Stimulated activated CD4-positive, alpha-beta T cell treated with anti-CD3 and anti-CD28 coated beads, Interleukin-15, amount 100 ng/mL, for 24 hours (primary cell): Measurements from ENCODE around the gene TRANK1.
"Not testable (repeated sequence)": the region's sequence is repeated elsewhere in the genome, so short reads cannot be mapped to it uniquely, and the experiment has no call there.

ENCODE experiments used
- DNase-seq: peaks from one replicate; pipeline ENCODE4 v3.0.0-alpha.2; 2020

The TRANK1 gene

DNA sequence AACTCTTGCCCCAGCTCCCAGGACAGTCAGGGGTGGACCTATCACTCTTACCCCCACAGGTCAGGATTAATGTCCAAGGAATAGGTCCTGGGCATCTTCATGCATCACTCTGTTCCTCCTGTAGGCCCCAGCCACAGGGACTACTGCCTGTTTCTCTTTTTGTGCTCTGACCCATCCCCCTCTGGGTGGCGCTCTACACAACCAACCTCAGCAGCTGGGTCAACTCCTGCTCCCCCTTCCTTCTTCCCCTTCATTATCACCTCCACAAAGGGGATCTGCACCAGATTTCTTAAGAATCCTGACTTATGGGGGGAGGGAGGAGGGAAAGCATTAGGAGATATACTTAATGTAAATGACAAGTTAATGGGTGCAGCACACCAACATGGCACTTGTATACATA lies 12.2 kb upstream of the TRANK1 start:
- DNase-seq = no peak

- no peak for DNase-seq
Measured at GRCh38 chr3:36956155-36956554, 11.3 kb upstream of the TRANK1 start.

- DNase-seq = no peak
Measured at GRCh38 chr3:36954452-36955134, 9.7 kb upstream of the TRANK1 start.

- DNase-seq = not testable (repeated sequence)
Measured at GRCh38 chr3:36947814-36948213, 3.0 kb upstream of the TRANK1 start.

GRCh38 chr3:36945333-36945980 lies 603 bp upstream of the TRANK1 start:
- DNase-seq = no peak

GRCh38 chr3:36944012-36944640 lies 728 bp downstream of the TRANK1 start:
- DNase-seq = peak; percentile 60

DNA sequence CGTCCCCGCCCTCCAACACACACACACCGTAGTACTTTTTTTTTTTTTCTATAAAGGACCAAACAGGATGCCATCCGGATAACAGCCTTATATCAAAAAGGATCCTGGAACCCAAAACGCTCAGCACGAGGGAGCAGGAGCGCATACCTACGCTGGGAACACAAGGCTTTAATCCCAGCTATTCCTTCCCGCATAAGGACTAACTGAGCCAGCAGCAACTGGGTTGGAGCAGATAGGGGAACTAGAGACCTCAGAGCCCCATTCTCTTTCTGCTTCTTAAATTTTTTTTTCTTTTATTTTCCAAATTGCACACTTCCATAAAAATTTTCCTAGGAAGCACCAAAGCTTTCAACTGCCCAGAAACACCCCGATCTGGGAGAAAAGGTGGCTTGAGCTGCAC lies 1.3 kb downstream of the TRANK1 start:
- no peak for DNase-seq

DNA sequence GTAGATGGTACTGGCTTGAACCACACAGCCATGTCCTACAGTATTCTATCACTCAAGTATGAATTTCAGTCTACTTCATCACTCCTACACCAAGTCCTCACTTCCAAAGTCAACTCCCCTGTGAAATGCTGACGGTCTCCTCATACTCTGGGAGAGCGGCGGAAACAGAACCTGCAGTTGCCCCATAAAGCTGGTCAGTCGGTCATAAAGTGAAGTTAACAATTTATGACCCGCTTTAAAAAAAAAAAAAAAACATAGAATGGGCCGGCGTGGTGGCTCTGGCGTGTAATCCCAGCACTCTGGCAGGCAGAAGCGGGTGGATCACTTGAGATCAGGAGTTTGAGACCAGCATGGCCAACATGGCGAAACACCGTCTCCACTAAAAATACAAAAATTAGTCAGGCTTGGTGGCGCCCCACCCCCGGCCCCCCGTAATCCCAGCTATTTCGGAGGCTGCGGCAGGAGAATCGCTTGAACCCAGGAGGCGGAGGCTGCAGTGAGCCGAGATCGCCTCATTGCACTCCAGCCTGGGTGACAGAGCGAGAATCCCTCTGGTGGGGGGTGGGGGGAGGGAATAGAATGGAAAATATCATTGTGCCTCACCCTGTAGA lies 2.1 kb downstream of the TRANK1 start:
- DNase-seq = no peak

DNA sequence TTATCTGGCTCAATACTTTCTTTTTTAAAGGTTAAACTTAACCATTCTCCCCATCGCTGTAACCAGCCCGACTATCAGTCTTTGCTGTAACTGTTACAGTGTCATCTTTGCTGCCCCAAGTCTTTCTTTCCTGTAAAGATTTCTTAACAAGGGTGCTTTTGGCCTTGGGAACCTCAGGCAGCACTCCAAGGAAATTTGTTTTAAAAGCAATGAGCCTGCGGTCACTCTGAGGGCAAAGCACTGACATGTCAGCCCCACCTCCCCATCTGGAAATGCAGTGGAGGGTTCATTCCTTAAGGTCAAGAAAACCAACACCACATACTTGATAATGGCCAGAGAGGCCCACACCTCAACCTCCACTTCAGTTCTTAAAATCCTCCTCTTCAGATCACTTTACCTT lies 3.2 kb downstream of the TRANK1 start:
- DNase-seq = no peak

GRCh38 chr3:36941162-36941561 lies 3.7 kb downstream of the TRANK1 start:
- no peak for DNase-seq

GRCh38 chr3:36937492-36937891 lies 7.4 kb downstream of the TRANK1 start:
- DNase-seq = no peak

DNA sequence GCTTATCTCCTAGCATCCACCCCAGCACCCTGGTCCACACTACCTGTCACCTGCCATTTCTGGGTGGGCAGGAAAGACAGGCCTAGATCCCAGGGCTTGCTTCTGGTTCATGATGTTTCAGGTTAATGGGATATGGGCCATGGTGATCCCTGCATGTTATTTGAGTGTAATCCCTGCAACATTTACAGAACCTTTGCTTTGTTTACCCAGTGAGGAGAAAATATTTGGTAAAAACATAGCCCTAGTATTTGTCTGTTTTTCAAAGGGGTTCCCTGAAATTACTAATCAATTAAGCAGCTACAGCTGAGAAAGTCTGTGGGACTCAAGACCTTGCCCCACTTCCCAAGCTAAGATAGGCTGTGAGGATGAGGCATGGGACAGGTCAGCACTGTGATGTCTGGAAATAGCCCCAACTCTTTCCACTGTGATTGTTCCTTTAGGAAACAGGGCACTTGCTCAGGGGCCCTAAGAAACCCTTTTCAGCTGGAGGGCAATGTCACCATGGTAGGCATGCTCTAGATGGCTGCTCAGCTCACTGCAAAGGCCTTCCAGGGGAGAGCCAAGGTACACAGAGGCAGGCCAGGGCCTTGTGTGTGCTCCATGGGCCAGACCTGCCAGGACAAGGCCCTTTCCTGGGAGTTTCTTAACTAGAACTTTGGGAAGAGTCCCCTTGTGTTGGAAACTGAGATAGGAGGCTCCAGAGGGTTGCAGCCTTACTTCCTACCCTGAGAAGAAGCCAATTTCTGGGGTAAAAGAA lies 11.1 kb downstream of the TRANK1 start:
- no peak for DNase-seq

DNA sequence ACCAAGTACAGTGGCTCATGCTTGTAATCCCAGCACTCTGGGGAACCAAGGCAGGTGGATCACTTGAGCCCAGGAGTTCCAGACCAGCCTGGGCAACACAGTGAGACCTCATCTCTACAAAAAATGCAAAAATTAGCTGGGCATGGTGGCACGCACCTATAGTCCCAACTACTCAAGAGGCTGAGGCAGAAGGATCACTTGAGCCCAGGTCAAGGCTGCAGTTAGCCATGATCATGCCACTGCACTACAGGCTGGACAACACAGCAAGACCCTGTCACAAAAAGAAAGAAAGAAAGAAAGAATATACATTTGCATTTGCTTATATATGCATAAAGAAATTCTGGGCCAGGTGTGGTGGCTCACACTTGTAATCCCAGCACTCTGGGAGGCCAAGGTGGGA lies 13.4 kb downstream of the TRANK1 start:
- DNase-seq = not testable (repeated sequence)

GRCh38 chr3:36928220-36928619 lies 16.6 kb downstream of the TRANK1 start:
- no peak for DNase-seq

DNA sequence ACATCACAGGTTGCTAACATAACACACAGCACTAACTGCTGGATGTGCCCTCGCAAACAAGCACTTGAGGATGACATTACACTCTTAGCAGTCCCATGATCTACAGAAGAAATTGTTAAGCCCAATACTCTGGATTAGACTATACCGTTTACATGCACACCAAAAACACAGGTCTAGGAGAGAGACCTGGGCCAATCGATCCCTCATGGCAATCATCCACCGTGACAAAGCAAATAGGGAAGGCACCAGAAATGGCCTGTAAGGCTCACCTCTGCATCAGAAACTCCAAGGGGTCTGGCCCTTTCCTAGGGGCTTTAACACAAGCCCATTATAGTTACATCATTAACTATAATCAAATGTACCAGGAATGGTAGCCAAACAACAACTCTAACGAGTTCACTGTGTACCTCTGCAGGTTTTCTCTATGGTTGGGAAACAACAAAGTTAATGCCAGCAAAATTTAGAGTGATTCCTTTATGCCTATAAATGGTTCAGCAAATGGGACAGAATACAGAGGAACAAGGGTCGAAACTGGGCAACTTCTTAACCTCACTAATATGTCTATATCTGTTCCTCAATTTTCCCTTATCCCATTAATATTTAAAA lies 18.5 kb downstream of the TRANK1 start:
- no peak for DNase-seq

DNA sequence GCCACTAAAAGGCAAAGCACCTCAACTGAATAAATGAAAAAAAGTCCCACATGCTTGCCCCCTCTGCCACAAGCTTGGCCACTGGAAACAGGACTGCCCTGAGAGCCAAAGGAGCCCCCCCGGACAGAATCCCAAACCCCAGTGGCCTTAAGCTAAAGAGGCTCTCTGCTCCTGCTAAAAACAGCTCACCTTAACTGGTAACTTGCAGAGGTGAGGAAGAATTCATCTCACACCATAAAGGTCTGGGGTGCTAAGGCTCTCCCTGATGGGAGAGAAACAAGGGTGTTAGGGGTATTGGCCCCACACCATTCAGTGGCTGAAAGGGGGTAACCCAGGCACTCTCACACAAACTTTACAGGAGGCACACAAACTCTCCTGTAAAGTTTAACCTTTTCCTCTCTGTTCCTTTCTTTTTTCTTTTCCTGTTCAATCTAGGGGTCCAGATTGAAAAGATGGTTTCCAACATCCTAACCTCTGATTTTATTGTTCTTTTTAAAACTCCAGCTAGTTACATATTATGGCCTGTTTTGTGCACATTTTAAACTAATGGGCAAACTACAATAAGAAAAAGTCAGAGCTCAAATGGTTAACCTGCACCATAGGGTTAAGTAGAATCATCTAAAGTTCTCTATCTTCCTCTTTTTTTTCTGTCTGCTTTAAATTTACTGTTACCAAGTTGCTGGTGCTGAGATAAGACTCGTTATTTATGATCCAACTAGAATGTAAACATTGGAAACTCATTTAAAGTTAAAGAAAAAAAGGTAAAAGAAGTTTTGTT lies 19.9 kb downstream of the TRANK1 start:
- no peak for DNase-seq

- DNase-seq = no peak
Measured at GRCh38 chr3:36923981-36924743, 20.7 kb downstream of the TRANK1 start.

DNA sequence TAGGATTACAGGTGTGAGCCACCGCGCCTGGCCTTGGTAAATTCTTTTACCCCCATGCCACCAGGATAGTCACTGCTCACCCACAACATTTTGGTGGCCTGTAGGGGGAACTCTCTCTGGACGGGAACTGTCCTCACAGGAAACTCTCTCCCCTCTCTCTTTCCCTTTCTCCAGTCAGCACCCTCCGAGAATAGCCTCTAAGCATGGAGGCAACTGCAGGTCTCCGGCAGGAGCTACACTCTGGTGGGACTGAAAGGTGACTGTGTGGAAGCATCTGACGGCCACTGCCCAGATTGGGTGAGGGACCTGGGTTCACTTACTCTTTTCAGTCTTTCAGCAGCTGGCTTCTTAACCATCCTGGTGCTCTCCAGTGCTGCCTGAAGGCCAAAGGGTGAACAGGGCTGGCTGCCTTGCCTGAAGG lies 21.3 kb downstream of the TRANK1 start:
- no peak for DNase-seq

GRCh38 chr3:36920884-36921567 lies 23.8 kb downstream of the TRANK1 start:
- no peak for DNase-seq

GRCh38 chr3:36919439-36920160 lies 25.3 kb downstream of the TRANK1 start:
- no peak for DNase-seq
